Stimulated activated naive B cell treated with anti-CD40 and anti-IgM and Interleukin-4, amounts not matched to agents 10 μg/mL and 1 μg/mL and 100 μg/mL, for 72 hours (primary cell): ENCODE measurements around the gene SIGLEC7.

Experiments used
- ATAC-seq, 2 donors: fragments of 150-1000 bp; cut with Tn5 transposase; replicated peaks; 2 replicates each; pipeline ENCODE4 v1.10.0; 2021; ENCODE audit warnings: moderate library complexity in 1 of 2
- DNase-seq: peaks from one replicate; pipeline ENCODE4 v3.0.0; 2021
- H3K27ac Mint-ChIP-seq: one replicate; pipeline ENCODE4 v1.8.0; 2022; ENCODE audit warnings: mild to moderate bottlenecking, mixed read lengths
- H3K27me3 Mint-ChIP-seq, 2 donors: one replicate each; pipeline ENCODE4 v1.8.0; 2022; ENCODE audit warnings: mixed read lengths in 2 of 2
- H3K36me3 Mint-ChIP-seq, 2 donors: one replicate each; pipeline ENCODE4 v1.8.0; 2022; ENCODE audit warnings: mixed read lengths in 2 of 2, mild to moderate bottlenecking in 1 of 2
- H3K4me1 Mint-ChIP-seq, 2 donors: one replicate each; pipeline ENCODE4 v1.8.0; 2022; ENCODE audit warnings: mixed read lengths in 2 of 2, mild to moderate bottlenecking in 1 of 2
- H3K4me3 Mint-ChIP-seq, 2 donors: one replicate each; pipeline ENCODE4 v1.8.0; 2022; ENCODE audit warnings: mild to moderate bottlenecking in 2 of 2, mixed read lengths in 2 of 2, moderate library complexity in 1 of 2
- H3K9me3 Mint-ChIP-seq, 2 donors: one replicate each; pipeline ENCODE4 v1.8.0; 2022; ENCODE audit warnings: mixed read lengths in 2 of 2, mild to moderate bottlenecking in 1 of 2

SIGLEC7 gene

DNA sequence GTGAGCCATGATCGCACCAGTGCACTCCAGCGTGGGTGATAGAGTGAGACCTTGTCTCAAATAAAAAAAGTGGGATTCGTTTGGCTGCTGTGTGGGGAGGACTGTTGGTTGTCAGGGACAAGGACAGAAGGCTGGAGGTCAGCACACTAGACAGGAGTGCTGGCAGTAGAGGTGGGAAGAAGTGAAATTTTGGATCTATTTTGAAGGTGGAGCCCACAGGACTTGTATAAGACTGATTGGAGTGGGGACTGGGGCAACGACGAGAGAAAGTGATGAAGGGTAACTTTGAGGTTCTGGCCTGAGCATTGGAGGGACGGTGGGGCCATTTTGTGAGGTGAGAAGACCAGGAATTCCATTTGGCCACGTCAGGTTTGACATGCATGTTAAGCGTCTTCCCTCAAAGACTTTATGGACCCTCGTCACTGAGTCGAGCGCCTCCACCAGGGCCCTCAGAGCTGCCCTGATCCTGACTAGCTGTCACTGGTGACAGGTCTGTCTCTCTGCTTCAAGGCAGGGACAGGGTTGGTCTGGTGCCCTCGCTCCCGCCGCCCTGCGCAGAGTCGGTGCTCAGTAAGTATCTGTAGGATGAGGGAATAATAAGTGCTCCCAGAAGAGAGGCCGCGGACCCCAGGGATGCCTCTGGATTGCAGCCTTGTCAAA lies 34.6 kb upstream of the SIGLEC7 start:
- peaks cover 27 to 35% of the 10 kb centered on the region in 2 donors for H3K36me3 Mint-ChIP-seq
- DNase-seq, result no peak
- ATAC-seq, result peak; percentile 15 to 19
- no peaks in the 10 kb centered on the region for H3K9me3 Mint-ChIP-seq
- no peaks in the 10 kb centered on the region for H3K27me3 Mint-ChIP-seq
- H3K4me3 Mint-ChIP-seq, result peak overlapping the region; percentile 91 to 97
- H3K27ac Mint-ChIP-seq, result peak overlapping the region; percentile 97
- peaks cover 23 to 49% of the 10 kb centered on the region in 2 donors for H3K4me1 Mint-ChIP-seq

DNA sequence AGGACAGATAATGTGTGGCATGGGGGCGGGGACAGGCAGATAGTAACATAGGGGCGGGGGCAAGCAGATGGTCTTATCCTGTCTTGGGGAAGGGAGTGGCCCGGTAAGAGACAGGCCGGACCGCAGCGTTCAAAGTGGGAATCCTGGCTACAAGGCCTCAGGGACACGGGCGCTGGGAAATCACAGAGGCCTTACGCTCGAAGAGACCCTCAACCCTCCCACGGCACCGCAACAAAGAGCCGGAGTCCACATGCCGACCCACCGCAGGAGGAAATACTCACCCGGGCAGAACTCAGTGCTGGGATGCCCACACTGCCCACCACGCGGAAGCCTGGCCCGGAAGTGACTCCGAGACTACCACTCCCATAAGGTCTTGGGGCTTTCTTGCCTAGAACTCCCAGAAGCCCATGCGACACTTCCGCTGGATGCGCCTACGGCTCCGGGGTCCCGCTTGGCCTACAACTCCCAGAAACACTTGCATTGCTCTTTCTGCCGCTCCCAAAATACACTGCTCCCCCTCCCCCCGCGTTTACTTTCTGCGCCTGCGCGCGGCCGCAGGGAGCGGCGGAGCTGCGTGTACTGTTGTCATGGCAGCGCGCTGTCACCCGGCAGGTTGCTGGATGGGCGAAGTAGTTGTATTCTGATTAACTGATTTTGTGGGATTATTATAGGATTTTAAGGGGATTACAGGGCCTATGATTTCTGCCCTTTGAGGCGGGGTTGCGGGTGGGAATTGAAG lies 33.9 kb upstream of the SIGLEC7 start, which contains the start of gene CTU1:
Gene CTU1 (minus strand): TSS at position 344 of the 739 bp plus-strand sequence. CDS start 3,840 bp downstream, outside the sequence.
- H3K4me1 Mint-ChIP-seq, result peaks cover 21 to 44% of the 10 kb centered on the region in 2 donors
- peak; percentile 97 for ATAC-seq
- no peaks in the 10 kb centered on the region for H3K27me3 Mint-ChIP-seq
- no peaks in the 10 kb centered on the region for H3K9me3 Mint-ChIP-seq
- peak within 1 kb of the TSS; percentile 91 to 97 for H3K4me3 Mint-ChIP-seq
- DNase-seq, result peak; percentile 98
- peaks cover 25 to 29% of the 10 kb centered on the region in 2 donors for H3K36me3 Mint-ChIP-seq
- peak within 1 kb of the TSS; percentile 97 for H3K27ac Mint-ChIP-seq

- Mint-ChIP-seq H3K4me3 (peak overlapping the region; percentile 91 to 97), H3K27ac (peak overlapping the region; percentile 97), H3K27me3 (no peaks in the 10 kb centered on the region), H3K36me3 (peaks cover 20 to 23% of the 10 kb centered on the region in 2 donors), H3K4me1 (peaks cover 21 to 38% of the 10 kb centered on the region in 2 donors), H3K9me3 (no peaks in the 10 kb centered on the region)
- ATAC-seq (peak; percentile 38 to 43), DNase-seq (no peak)
Measured at GRCh38 chr19:51108805-51109146, 33.3 kb upstream of the SIGLEC7 start.

- Mint-ChIP-seq H3K4me1 (peaks cover 14 to 24% of the 10 kb centered on the region in 2 donors), H3K9me3 (no peaks in the 10 kb centered on the region), H3K27ac (no peak overlapping the region), H3K27me3 (peaks cover 0 to 9% of the 10 kb centered on the region in 2 donors), H3K4me3 (no peak overlapping the region), H3K36me3 (peaks cover 8 to 9% of the 10 kb centered on the region in 2 donors)
- DNase-seq (no peak), ATAC-seq (no peak)
Measured at GRCh38 chr19:51110666-51110971, 31.5 kb upstream of the SIGLEC7 start.

DNA sequence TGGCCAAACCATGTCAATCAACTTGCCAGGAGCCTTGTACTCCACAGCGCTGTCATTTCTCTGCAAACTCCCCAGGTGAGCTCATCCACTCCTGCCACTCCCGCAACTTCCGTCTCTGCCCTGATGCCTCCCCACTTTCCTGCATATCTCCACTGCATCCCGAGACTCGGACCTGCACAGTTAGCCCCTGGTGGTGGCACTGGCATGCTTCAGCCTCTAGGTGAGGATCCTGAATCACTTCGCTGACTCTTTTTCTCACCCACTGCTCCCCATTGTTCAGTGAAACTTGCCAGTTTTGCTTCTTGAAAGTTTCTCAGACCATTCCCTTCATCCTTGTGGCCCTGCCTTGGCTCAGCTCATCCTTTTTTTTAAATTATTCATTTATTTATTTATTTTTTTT lies 30.5 kb upstream of the SIGLEC7 start:
- peaks cover 2 to 5% of the 10 kb centered on the region in 2 donors for H3K36me3 Mint-ChIP-seq
- ATAC-seq (no peak), DNase-seq (no peak)
- H3K4me3 Mint-ChIP-seq, result no peak overlapping the region
- peaks cover 12 to 17% of the 10 kb centered on the region in 2 donors for H3K4me1 Mint-ChIP-seq
- H3K27me3 Mint-ChIP-seq, result peaks cover 0 to 15% of the 10 kb centered on the region in 2 donors
- no peak overlapping the region for H3K27ac Mint-ChIP-seq
- H3K9me3 Mint-ChIP-seq, result no peaks in the 10 kb centered on the region

DNA sequence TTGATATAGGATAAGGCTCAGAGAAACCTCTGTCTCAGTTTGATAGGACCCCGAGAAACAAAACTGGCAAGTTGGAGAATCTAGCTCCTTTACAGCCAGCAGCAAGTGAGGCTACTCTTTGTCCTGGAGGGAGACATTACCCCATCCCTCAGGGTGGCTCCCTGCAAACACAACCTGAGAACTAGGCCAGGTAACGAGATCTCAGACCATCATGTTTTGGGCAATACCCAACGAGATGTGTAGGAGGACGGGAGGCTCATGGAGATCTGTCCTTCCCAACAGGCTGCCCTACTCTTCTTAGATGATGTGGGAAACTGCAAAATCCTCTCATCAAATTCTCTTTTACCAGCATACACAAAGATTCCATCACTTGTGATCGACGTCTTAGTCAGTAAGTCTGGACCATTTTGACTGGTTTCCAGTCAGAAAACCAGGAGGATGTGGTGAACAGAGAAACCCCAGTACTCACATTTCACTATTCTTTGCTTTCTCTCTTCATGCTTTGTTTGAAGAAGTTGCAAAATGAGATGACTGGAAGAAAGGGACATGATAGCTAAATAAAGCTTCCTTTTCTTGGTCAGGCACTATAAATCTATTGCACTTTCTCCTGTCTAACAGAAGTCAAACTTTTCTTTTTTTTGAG lies 27.9 kb upstream of the SIGLEC7 start:
- H3K27ac Mint-ChIP-seq, result no peak overlapping the region
- no peaks in the 10 kb centered on the region for H3K36me3 Mint-ChIP-seq
- H3K4me1 Mint-ChIP-seq, result no peaks in the 10 kb centered on the region
- ATAC-seq (peak in 1 of 2 donors; percentile 39), DNase-seq (no peak)
- peaks cover 0 to 20% of the 10 kb centered on the region in 2 donors for H3K27me3 Mint-ChIP-seq
- no peak overlapping the region for H3K4me3 Mint-ChIP-seq
- H3K9me3 Mint-ChIP-seq, result no peaks in the 10 kb centered on the region

DNA sequence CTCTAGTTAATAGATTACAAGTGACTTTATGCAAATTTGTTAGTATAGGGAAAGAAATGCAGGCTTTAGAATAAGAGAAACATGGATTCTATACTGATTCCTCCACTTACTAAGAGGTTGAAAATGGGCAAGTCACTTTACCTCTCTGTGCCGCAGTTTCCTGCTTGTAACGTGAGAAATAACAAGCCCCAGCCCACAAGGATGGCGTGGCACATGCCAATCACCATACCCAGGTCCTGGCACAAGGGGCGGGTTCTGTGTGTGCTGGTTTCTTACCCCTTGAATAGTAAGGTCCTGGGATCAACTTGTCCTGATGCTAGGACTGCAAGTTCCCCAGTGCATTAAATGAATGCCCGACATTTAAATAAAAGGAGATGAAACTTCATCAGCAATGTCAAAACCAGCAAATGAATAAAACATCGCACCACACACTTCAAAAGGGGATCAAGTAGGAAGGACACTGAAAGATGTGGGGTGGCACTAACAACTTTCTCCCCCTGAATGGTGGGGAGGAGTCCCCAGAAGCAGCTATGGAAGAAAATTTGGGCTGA lies 25.3 kb upstream of the SIGLEC7 start:
- no peaks in the 10 kb centered on the region for H3K4me1 Mint-ChIP-seq

GRCh38 chr19:51119101-51119500 lies 23.0 kb upstream of the SIGLEC7 start:
- H3K27me3 Mint-ChIP-seq, result peaks cover 16 to 36% of the 10 kb centered on the region in 2 donors
- no peak overlapping the region for H3K27ac Mint-ChIP-seq
- no peak overlapping the region for H3K4me3 Mint-ChIP-seq
- ATAC-seq (no peak), DNase-seq (no peak)
- no peaks in the 10 kb centered on the region for H3K36me3 Mint-ChIP-seq
- peaks cover 0 to 2% of the 10 kb centered on the region in 2 donors for H3K9me3 Mint-ChIP-seq
- peaks cover 10 to 23% of the 10 kb centered on the region in 2 donors for H3K4me1 Mint-ChIP-seq

More for the DNA sequence above, 25.3 kb upstream of the SIGLEC7 start:
- peaks cover 9 to 30% of the 10 kb centered on the region in 2 donors for H3K27me3 Mint-ChIP-seq
- H3K4me3 Mint-ChIP-seq, result no peak overlapping the region
- DNase-seq (no peak), ATAC-seq (no peak)
- H3K36me3 Mint-ChIP-seq, result no peaks in the 10 kb centered on the region
- H3K9me3 Mint-ChIP-seq, result peaks cover 0 to 2% of the 10 kb centered on the region in 2 donors
- H3K27ac Mint-ChIP-seq, result no peak overlapping the region

GRCh38 chr19:51119611-51120010 lies 22.5 kb upstream of the SIGLEC7 start:
- H3K36me3 Mint-ChIP-seq, result no peaks in the 10 kb centered on the region
- no peak overlapping the region for H3K4me3 Mint-ChIP-seq
- H3K9me3 Mint-ChIP-seq, result peaks cover 0 to 2% of the 10 kb centered on the region in 2 donors
- peaks cover 19 to 40% of the 10 kb centered on the region in 2 donors for H3K27me3 Mint-ChIP-seq
- ATAC-seq, result no peak
- H3K4me1 Mint-ChIP-seq, result peaks cover 11 to 27% of the 10 kb centered on the region in 2 donors
- DNase-seq, result no peak
- no peak overlapping the region for H3K27ac Mint-ChIP-seq

GRCh38 chr19:51120160-51120559 lies 21.9 kb upstream of the SIGLEC7 start:
- H3K9me3 Mint-ChIP-seq, result peaks cover 0 to 2% of the 10 kb centered on the region in 2 donors
- H3K27ac Mint-ChIP-seq, result no peak overlapping the region
- DNase-seq, result no peak
- H3K27me3 Mint-ChIP-seq, result peaks cover 19 to 35% of the 10 kb centered on the region in 2 donors
- H3K4me3 Mint-ChIP-seq, result no peak overlapping the region
- no peaks in the 10 kb centered on the region for H3K36me3 Mint-ChIP-seq
- ATAC-seq, result no peak
- H3K4me1 Mint-ChIP-seq, result peaks cover 11 to 27% of the 10 kb centered on the region in 2 donors

DNA sequence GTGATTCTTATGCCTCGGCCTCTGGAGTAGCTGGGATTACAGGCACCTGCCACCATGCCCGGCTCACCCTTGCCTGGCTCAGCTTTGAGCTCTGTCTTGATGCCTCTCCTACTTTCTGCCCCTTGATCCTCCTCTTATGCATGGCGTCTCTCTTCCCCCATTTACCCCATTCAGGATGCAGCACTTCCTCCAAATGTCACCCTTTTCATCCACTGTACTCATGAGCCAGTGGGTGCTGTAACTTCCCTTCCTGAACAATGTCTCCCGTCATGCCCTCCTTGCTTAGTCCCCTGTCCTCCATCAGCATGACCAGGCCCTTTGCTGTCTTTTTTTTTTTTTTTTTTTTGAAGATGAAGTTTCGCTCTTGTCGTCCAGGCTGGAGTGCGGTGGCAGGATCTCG lies 20.8 kb upstream of the SIGLEC7 start:
- H3K4me3 Mint-ChIP-seq, result no peak overlapping the region
- DNase-seq, result no peak
- peaks cover 0 to 2% of the 10 kb centered on the region in 2 donors for H3K9me3 Mint-ChIP-seq
- ATAC-seq, result no peak
- peaks cover 11 to 27% of the 10 kb centered on the region in 2 donors for H3K4me1 Mint-ChIP-seq
- no peaks in the 10 kb centered on the region for H3K36me3 Mint-ChIP-seq
- H3K27ac Mint-ChIP-seq, result peak overlapping the region; percentile 7
- peaks cover 19 to 26% of the 10 kb centered on the region in 2 donors for H3K27me3 Mint-ChIP-seq

- Mint-ChIP-seq H3K9me3 (peaks cover 0 to 2% of the 10 kb centered on the region in 2 donors), H3K4me1 (peaks cover 12 to 31% of the 10 kb centered on the region in 2 donors), H3K36me3 (no peaks in the 10 kb centered on the region), H3K4me3 (no peak overlapping the region), H3K27me3 (peaks cover 19 to 23% of the 10 kb centered on the region in 2 donors), H3K27ac (no peak overlapping the region)
- DNase-seq, result no peak
- ATAC-seq, result no peak
Measured at GRCh38 chr19:51122112-51122981, 19.8 kb upstream of the SIGLEC7 start.

DNA sequence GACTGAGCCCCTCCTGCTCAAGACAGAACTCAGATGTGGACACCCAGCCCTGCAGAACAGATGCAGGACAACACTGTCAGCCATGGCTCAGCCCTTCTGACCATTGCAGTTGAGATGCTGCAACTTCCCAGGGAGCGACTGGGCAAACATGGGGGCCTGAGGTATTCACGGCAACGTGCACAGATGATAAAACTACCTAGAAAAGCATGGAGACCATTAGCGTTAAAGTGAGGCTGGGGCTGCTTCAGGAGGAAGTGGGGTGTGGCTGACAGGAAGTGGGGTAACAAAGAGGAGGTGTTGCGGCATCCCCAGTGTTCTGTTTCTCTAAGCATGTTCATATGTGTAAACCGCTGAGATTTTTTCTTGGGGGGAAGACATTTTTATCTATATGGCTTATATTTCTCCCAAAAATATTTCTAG lies 18.7 kb upstream of the SIGLEC7 start:
- Mint-ChIP-seq H3K4me1 (peaks cover 16 to 42% of the 10 kb centered on the region in 2 donors), H3K4me3 (peak overlapping the region in 1 of 2 donors; percentile 27), H3K27ac (no peak overlapping the region), H3K9me3 (peaks cover 0 to 2% of the 10 kb centered on the region in 2 donors), H3K27me3 (peaks cover 19 to 24% of the 10 kb centered on the region in 2 donors), H3K36me3 (no peaks in the 10 kb centered on the region)
- DNase-seq (no peak), ATAC-seq (peak in 1 of 2 donors; percentile 38)
